Measurements from ENCODE around the gene ENHO.
A peak's percentile ranks its signal among the peaks of the same experiment; 100 is the strongest.

The ENHO gene

GRCh38 chr9:34526026-34526425, 3.2 kb upstream of the ENHO start:
- no peak for TF ChIP-seq CTCF (IDR thresholded peaks at IDR 0.05; ENCODE audit: insufficient read depth, low read length)
- TF ChIP-seq SPI1 (IDR thresholded peaks at IDR 0.05; ENCODE audit: borderline replicate concordance, low read depth) = no peak
- TF ChIP-seq POLR2AphosphoS5 (IDR thresholded peaks at IDR 0.05; ENCODE audit: low read depth) = no peak
- no peak for TF ChIP-seq REST (IDR thresholded peaks at IDR 0.05; ENCODE audit: insufficient replicate concordance, low read depth)
- TF ChIP-seq GABPA (IDR thresholded peaks at IDR 0.05; ENCODE audit: low read depth) = no peak
- H3K4me3 ChIP-seq (replicated peaks; ENCODE audit: insufficient read depth, low read length) = no peak overlapping the region
- DNase-seq (ENCODE audit: low read depth in 1 of 2, low spot score in 1 of 2) = no peak
- H3K27me3 ChIP-seq (ENCODE audit: insufficient read depth, poor library complexity, severe bottlenecking) = peaks cover 4% of the 10 kb centered on the region
- H3K27ac ChIP-seq (replicated peaks) = no peak overlapping the region

GRCh38 chr9:34524349-34524748, 1.6 kb upstream of the ENHO start:
- TF ChIP-seq POLR2AphosphoS5 (IDR thresholded peaks at IDR 0.05; ENCODE audit: low read depth) (no peak), GABPA (IDR thresholded peaks at IDR 0.05; ENCODE audit: low read depth) (no peak), SPI1 (IDR thresholded peaks at IDR 0.05; ENCODE audit: borderline replicate concordance, low read depth) (no peak), CTCF (IDR thresholded peaks at IDR 0.05; ENCODE audit: insufficient read depth, low read length) (no peak), REST (IDR thresholded peaks at IDR 0.05; ENCODE audit: insufficient replicate concordance, low read depth) (no peak)
- no peak for DNase-seq (ENCODE audit: low read depth in 1 of 2, low spot score in 1 of 2)
- Histone ChIP-seq H3K27me3 (ENCODE audit: insufficient read depth, poor library complexity, severe bottlenecking) (peaks cover 4% of the 10 kb centered on the region), H3K27ac (replicated peaks) (no peak overlapping the region), H3K4me3 (replicated peaks; ENCODE audit: insufficient read depth, low read length) (no peak overlapping the region)

GRCh38 chr9:34522091-34522887, 501 bp downstream of the ENHO start:
- no peak for DNase-seq (ENCODE audit: low read depth in 1 of 2, low spot score in 1 of 2)
- TF ChIP-seq REST (IDR thresholded peaks at IDR 0.05; ENCODE audit: insufficient replicate concordance, low read depth) (no peak), SPI1 (IDR thresholded peaks at IDR 0.05; ENCODE audit: borderline replicate concordance, low read depth) (no peak), CTCF (IDR thresholded peaks at IDR 0.05; ENCODE audit: insufficient read depth, low read length) (no peak), POLR2AphosphoS5 (IDR thresholded peaks at IDR 0.05; ENCODE audit: low read depth) (no peak), GABPA (IDR thresholded peaks at IDR 0.05; ENCODE audit: low read depth) (no peak)
- H3K27ac ChIP-seq (replicated peaks) = no peak overlapping the region
- H3K4me3 ChIP-seq (replicated peaks; ENCODE audit: insufficient read depth, low read length) = peak overlapping the region; percentile 12
- H3K27me3 ChIP-seq (ENCODE audit: insufficient read depth, poor library complexity, severe bottlenecking) = peaks cover 4% of the 10 kb centered on the region
